Spleen (tissue), 7 donors: ENCODE data around the gene COL17A1.

Source experiments
- POLR2A ChIP-seq, 3 donors: fragments of 450-650 bp; IDR thresholded peaks; one replicate each; pipeline ENCODE4 v1.5.1; 2017; ENCODE audit warnings: antibody characterized with exemption in 3 of 3, mild to moderate bottlenecking in 1 of 3
- POLR2AphosphoS5 ChIP-seq, 3 donors: sonication (generic); formaldehyde crosslinking; IDR thresholded peaks; one replicate each; pipeline ENCODE4 v1.5.1; 2017; ENCODE audit warnings: antibody characterized with exemption in 3 of 3
- TF ChIP-seq, protein P1 (sequence below), 11 experiments: fragments of 200-600 bp in 7 of 11; fragments of 450-650 bp in 4 of 11; sonication (generic) in 4 of 11; IDR thresholded peaks in 8 of 11; conservative IDR thresholded peaks in 3 of 11; 1 replicate in 7 of 11; 2 replicates in 4 of 11; pipeline versions ENCODE4 v1.4.0 to v1.8.0; 2016 to 2021; ENCODE audit warnings: antibody characterized with exemption in 11 of 11, inconsistent platforms in 4 of 11, mild to moderate bottlenecking in 1 of 11
- donor health status: DM: no; HTN: no; CAD: no; lungs with moderate emphysema.
- donor health status: DM: no; HTN: no; CAD: no.
- donor health status: DM: no; HTN: no; CAD: no.

DNA sequence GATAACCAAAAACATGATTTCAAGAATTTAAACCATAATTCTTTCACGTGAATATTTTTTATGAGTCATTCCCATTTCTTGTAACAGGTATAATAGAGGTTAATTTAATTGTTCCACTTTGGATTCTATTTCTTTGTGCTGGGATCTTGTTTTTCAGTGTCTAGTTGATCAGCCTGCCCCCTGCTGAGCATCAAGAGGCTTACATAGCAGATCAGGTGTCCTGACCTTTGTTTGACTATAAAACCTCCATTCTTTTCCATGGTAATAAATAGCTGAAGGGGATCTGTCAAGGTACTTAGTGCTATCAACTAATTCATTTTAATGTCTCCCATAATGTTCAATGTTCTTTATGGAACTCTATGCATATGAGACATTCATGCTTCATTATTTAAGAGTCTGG, 4.9 kb downstream of the COL17A1 start:
- TF ChIP-seq, protein P1, sequence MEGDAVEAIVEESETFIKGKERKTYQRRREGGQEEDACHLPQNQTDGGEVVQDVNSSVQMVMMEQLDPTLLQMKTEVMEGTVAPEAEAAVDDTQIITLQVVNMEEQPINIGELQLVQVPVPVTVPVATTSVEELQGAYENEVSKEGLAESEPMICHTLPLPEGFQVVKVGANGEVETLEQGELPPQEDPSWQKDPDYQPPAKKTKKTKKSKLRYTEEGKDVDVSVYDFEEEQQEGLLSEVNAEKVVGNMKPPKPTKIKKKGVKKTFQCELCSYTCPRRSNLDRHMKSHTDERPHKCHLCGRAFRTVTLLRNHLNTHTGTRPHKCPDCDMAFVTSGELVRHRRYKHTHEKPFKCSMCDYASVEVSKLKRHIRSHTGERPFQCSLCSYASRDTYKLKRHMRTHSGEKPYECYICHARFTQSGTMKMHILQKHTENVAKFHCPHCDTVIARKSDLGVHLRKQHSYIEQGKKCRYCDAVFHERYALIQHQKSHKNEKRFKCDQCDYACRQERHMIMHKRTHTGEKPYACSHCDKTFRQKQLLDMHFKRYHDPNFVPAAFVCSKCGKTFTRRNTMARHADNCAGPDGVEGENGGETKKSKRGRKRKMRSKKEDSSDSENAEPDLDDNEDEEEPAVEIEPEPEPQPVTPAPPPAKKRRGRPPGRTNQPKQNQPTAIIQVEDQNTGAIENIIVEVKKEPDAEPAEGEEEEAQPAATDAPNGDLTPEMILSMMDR (IDR thresholded peaks at IDR 0.05 in 8 of 11, conservative IDR thresholded peaks at IDR 0.05 in 3 of 11), result peak in 7 of 11 experiments; percentile 26 to 55 (median 42)
- TF ChIP-seq POLR2A (IDR thresholded peaks at IDR 0.05) (no peak), POLR2AphosphoS5 (IDR thresholded peaks at IDR 0.05) (no peak)
